Stimulated activated CD8-positive, alpha-beta memory T cell treated with anti-CD3 and anti-CD28 coated beads, Interleukin-4, amount 100 ng/mL, for 48 hours (primary cell): Measurements from ENCODE around the gene PKD1L1.
"Not testable (repeated sequence)": the region's sequence is repeated elsewhere in the genome, so short reads cannot be mapped to it uniquely, and the experiment has no call there.

Source experiments
- DNase-seq: peaks from one replicate; pipeline ENCODE4 v3.0.0-alpha.2; 2020

The PKD1L1 gene

DNA sequence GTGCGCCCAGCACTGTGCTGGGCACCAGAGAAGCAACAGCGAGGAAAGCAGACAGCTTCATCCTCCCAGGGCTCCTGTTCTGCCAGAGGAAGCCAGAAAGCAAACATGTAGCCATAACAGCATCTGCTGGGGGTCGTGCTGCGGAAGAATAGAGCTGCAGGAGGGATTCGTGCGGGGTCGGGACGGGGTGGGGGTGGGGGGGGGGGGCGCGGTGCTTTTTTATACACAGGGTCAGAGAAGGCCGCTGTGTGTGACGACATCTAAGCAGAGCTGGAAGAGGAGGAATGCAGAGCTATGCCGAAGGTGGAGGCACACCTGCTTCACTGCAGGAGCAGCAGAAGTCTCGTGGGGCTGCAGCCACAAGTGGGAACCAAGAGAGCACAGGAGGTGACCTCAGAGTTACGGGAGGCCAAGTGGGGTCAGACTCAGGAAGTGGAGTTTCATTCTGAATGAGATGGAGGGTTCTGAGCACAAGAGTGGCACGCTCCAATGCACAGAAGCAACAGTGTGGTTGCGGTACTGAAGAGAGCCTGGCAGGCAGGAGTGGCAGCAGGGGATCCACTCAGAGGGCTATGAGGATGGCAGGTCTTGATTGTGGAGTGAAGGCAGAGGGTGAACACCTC is 11.1 kb downstream of the PKD1L1 start:
- peak; percentile 45 for DNase-seq

DNA sequence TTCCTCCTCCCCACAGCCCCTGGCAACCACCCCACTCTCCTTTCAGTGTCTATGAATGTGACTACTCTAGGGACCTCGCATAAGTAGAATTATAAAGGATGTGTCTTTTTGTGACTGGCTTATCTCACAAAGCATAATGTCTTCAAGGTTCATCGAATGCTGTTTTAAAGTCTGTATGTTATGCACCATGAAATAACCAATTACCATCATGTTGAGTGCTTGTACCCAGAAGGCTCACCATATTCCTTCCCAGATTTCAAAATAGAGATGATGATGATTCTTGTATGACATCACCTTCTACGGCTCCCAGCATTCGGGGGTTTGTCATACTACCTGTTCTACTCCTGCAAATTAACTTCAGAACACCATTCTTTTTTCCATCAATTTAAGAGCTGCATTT is 11.9 kb downstream of the PKD1L1 start:
- no peak for DNase-seq

DNA sequence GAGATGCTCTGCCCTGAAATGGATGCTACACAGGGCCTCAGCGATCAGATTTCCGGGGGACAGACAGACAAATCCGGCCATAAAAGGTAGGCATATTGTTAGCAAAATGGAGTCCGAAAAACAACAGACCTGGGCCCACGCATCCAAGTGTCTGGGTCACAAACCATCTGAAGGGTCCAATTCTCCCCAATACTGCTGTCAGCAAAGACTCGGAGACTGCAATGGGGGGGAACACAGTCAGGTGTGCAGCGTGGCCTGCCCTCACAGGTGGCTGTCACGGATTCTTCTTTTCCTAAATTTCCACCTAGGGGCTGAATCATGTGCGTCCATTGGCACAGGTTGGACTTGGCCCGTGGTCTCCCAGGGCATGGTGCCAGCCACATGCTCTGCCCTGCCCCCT is 12.9 kb downstream of the PKD1L1 start:
- no peak for DNase-seq

DNA sequence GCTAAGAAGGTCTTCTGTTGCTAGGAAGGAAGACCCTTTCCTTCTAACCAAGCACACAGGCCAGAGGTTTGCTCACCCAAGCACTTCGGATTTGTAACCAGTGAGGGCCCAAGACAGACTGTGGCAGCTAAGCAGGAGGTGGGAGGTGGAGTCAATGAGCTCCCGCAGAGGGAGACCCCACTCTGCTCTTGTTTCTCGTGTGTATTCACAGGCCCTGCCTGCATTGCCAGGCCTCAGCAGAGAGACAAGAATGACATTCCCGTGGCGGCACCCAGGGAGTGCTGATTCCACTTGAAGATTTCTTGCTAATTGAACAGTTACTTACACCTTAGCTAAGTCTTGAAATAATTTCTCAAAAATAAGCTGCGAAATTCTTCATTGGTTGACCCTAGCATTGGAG is 13.4 kb downstream of the PKD1L1 start:
- DNase-seq, result no peak

- no peak for DNase-seq
Measured at GRCh38 chr7:47933215-47933614, 15.1 kb downstream of the PKD1L1 start.

GRCh38 chr7:47932466-47933037 is 15.7 kb downstream of the PKD1L1 start:
- DNase-seq, result no peak

- DNase-seq, result no peak
Measured at GRCh38 chr7:47932016-47932415, 16.2 kb downstream of the PKD1L1 start.

DNA sequence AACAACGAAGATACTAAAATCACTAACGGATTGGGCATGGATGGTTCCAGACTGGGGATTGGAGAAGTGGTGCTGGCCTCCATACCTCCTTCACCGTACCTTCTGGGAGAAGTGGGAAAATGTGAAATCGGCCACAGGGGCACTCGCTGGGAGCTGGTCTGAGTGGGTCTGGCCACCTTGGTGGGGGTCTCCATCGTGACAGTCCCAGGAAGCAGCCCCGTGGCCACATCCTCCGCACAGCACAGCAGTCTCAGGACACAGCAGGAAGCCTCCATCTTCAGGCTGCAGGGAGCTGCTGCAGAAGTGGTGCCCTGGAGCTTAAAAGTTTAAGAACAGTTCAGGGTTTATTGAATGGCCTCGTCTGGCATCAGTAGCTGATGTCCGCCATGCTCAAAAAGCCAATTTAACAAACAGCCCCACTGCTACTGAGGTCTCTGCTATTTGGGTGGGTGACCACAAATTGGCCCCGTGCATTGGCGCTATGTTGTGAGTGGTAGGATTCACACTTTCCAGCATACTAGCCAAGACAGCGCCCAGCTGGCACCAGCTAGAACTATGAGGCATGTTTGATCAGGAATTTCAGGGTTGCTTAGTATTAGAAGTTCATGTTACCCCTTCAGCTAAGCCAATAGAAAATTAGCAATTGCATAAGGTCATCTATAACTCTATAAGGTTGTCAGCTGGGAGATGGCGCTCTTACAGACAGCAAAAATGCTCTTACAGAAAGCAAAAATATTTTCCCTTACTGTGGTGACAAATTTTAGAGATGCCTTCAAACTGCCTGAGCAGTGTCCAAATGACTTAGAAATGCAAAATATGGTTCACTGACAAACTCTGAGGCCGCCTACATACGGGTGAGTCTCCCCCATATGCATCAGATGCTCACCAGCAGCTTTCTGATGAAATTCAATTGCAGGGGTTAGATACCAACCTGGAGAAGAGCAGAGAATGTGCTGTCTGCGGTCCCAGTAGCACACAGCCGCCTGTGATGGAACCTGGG is 17.0 kb downstream of the PKD1L1 start:
- no peak for DNase-seq

- no peak for DNase-seq
Measured at GRCh38 chr7:47924266-47924665, 24.0 kb downstream of the PKD1L1 start.

GRCh38 chr7:47923081-47923875 is 25.0 kb downstream of the PKD1L1 start:
- DNase-seq, result not testable (repeated sequence)

DNA sequence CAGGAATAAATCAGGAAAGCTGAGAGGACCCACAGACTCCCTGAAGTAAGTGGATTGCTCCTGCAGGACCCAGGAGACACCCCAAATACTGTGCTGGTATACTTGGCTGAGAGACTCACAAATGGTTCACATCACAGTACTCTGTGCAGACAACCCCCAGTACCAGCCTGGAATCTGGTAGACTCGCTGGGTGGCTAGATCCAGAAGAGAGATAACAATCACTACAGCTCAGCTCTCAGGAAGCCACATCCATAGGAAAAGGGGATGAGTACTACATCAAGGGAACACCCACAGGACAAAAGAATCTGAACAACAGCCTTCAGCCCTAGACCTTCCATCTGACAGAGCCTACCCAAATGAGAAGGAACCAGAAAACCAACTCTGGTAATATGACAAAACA is 31.8 kb downstream of the PKD1L1 start:
- not testable (repeated sequence) for DNase-seq

DNA sequence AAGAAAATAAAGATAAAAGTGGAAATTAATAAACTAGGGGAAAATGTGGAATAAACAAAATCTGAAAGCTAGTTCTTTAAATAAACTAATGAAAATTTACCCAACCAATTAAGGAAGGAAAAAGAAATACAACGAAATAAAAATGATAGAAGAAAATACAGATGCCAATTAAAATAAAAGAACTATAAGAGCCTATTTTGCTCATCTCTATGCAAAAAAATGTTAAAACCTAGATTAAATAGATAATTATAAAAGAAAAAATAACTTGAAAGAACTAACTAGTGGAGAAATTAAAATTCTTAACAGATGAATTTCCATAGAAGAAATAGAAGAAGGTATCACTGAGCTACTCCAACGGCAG is 32.7 kb downstream of the PKD1L1 start:
- DNase-seq, result no peak

- DNase-seq, result no peak
Measured at GRCh38 chr7:47914717-47915615, 33.3 kb downstream of the PKD1L1 start.

DNA sequence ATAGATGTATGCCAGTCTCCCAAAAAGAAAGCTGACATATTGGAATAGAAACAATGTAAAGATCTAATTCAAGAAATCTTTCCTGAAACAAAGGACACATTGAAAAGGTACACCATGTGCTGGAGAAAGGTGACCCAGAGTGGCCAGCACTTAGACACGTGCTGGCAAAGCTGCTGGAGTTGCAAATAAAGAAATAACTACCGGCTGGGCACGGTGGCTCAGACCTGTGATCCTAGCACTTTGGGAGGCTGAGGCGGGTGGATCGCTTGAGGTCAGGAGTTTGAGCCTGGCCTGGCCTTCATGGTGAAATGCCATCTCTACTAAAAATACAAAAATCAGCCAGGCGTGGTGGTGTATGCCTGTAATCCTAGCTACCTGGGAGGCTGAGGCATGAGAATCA is 35.9 kb downstream of the PKD1L1 start:
- DNase-seq, result no peak

DNA sequence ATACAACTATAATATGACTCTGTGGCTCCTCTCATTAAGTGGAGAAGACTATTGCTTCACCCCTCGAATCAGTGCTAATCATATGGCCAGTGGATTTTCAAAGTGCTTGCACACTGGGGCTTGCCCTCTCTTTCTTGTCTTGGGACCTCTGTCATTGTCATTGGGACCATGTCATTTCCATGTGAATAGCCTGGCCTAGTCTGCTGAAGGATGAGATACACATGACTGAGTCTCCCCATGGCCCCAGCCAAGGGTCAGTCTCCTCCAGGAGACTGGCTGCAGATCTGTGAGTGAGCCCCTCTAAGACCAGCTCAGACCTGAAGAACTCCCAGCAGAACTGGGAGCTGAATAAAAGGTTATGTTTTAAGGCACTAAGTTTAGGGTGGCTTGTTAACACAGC is 39.5 kb downstream of the PKD1L1 start:
- no peak for DNase-seq

GRCh38 chr7:47907981-47908616 is 40.2 kb downstream of the PKD1L1 start:
- no peak for DNase-seq

GRCh38 chr7:47906883-47907282 is 41.4 kb downstream of the PKD1L1 start:
- no peak for DNase-seq

DNA sequence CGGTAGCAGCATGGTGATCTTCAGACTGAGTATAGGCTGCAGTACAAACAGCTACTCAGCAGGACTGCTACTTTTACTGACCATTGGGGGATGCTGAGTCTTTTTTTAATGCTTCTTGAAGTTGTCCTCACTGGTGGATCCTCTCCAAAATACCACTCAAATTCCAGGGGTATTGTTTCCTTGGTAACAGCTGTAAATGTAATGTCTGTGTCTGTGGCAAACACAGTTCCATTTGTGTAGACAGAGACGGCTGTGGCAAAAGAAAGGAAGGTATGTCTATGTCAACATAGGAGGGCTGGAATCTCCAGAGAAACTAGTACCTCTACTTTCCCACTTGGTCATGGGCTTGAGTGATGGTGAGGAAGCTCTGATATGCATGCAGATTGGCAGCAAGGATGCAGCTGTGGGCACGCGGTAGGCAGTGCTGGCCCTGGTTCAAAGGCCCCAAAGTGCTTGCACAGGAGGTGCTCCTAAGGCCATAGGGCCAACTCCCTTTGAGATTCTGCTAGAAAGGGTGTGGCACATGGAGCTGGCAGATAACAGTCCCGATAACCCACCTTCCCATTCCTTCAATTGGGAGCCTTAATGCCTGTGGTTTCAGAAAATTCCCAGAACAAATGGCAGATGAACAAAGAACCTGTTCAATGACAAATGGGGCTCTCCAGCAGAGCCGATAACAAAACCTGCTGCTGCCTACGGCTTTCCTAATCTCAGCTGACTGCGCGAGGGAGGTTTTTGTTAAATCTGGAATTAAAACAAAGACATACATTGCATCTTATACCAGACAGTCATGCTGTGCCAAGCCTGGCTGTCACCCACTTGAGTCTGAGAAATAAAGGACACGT is 43.0 kb downstream of the PKD1L1 start:
- no peak for DNase-seq

DNA sequence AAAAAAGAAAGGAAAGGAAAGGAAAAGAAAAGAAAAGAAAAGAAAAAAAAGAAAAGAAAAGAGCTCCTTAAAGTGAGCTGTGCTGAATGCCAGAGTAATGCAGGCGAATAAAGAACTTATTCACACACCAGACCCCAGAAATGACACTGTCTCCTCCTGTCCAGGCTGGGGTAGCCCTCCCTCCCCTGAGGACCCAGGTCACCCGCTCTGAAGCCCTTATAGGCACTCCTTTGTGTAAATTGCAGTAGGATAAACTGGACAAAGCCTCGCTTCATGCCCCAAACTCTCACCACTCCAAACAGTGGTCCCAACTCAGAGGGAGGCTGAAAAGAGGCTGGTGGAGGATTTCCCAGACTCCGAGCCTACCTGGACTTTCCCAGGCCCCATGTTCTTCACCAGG is 46.3 kb downstream of the PKD1L1 start:
- no peak for DNase-seq

- DNase-seq, result no peak
Measured at GRCh38 chr7:47901542-47901941, 46.7 kb downstream of the PKD1L1 start.

- DNase-seq, result no peak
Measured at GRCh38 chr7:47897831-47898230, 50.4 kb downstream of the PKD1L1 start.
